HEK293 (cell line): ENCODE data around the gene SLC19A1.

ENCODE experiments used
- CTCF ChIA-PET: fragments of 350-600 bp; formaldehyde crosslinking; extraction: SDS; loops from one replicate; lab custom pipeline; 2021; ENCODE audit warnings: antibody characterized with exemption; lab: Yijun Ruan, JAX
- POLR2A ChIA-PET: fragments of 300-600 bp; formaldehyde crosslinking; extraction: SDS; loops from one replicate; lab custom pipeline; 2020; ENCODE audit warnings: antibody characterized with exemption, inconsistent platforms; lab: Yijun Ruan, JAX
- H3K27ac ChIP-seq: fragments of 200-500 bp; sonication (Bioruptor generic); 2 replicates; pipeline ENCODE4 v1.5.1; 2014; ENCODE audit warnings: low read depth, low read length, control low read depth, inconsistent platforms; ENCODE audit errors: extremely low read depth
- H3K36me3 ChIP-seq, 2 experiments: fragments of 200-500 bp in 1 of 2; sonication (Bioruptor generic) in 1 of 2; 1 replicate in 1 of 2; 2 replicates in 1 of 2; pipeline ENCODE4 v1.5.1; 2014 to 2017; ENCODE audit warnings: inconsistent platforms in 2 of 2, low read length in 2 of 2; ENCODE audit not compliant: control insufficient read depth in 2 of 2, insufficient read depth in 1 of 2
- H3K4me1 ChIP-seq: fragments of 200-500 bp; sonication (Bioruptor generic); 2 replicates; pipeline ENCODE4 v1.5.1; 2014; ENCODE audit warnings: mild to moderate bottlenecking, low read length, inconsistent platforms; ENCODE audit not compliant: control insufficient read depth, insufficient read depth
- H3K4me3 ChIP-seq: 2 replicates; pipeline ENCODE4 v1.5.1; 2011; ENCODE audit warnings: low read depth, mild to moderate bottlenecking, control low read depth, low read length, moderate library complexity
- H3K9me3 ChIP-seq: fragments of 200-500 bp; sonication (Bioruptor generic); 2 replicates; pipeline ENCODE4 v1.5.1; 2014; ENCODE audit warnings: low read depth, low read length, inconsistent platforms; ENCODE audit not compliant: control insufficient read depth, insufficient read depth
- KLF9 ChIP-seq: fragments of 450-650 bp; formaldehyde crosslinking; IDR thresholded peaks from 2 replicates; pipeline ENCODE4 v1.5.1; 2016; ENCODE audit warnings: missing biosample characterization, missing genetic modification characterization, low read depth
- PATZ1 ChIP-seq: fragments of 450-650 bp; formaldehyde crosslinking; IDR thresholded peaks from 2 replicates; pipeline ENCODE4 v1.5.1; 2016; ENCODE audit warnings: missing biosample characterization, missing genetic modification characterization
- PBX3 ChIP-seq: sonication (generic); formaldehyde crosslinking; IDR thresholded peaks from 2 replicates; pipeline ENCODE4 v1.8.1; 2022; ENCODE audit warnings: mild to moderate bottlenecking, moderate library complexity, missing genetic modification reagents
- YY1 ChIP-seq: fragments of 450-650 bp; formaldehyde crosslinking; IDR thresholded peaks from 2 replicates; pipeline ENCODE4 v1.5.1; 2018; ENCODE audit warnings: missing biosample characterization, missing genetic modification characterization
- ZFP41 ChIP-seq: fragments of 450-650 bp; formaldehyde crosslinking; IDR thresholded peaks from 2 replicates; pipeline ENCODE4 v1.5.1; 2016; ENCODE audit warnings: missing biosample characterization, missing genetic modification characterization, borderline replicate concordance
- ZNF16 ChIP-seq: fragments of 450-650 bp; formaldehyde crosslinking; IDR thresholded peaks from 2 replicates; pipeline ENCODE4 v1.5.1; 2016; ENCODE audit warnings: low read depth, missing biosample characterization, missing genetic modification characterization
- ZNF223 ChIP-seq: fragments of 450-650 bp; formaldehyde crosslinking; IDR thresholded peaks from 2 replicates; pipeline ENCODE4 v1.5.1; 2016; ENCODE audit warnings: missing biosample characterization, missing genetic modification characterization
- ZNF350 ChIP-seq: fragments of 450-650 bp; formaldehyde crosslinking; IDR thresholded peaks from 2 replicates; pipeline ENCODE4 v1.5.0; 2017; ENCODE audit warnings: missing biosample characterization, mild to moderate bottlenecking, missing genetic modification characterization
- ZNF513 ChIP-seq: fragments of 450-650 bp; IDR thresholded peaks from 2 replicates; pipeline ENCODE4 v1.5.1; 2018; ENCODE audit warnings: missing biosample characterization, missing genetic modification characterization
- ZNF548 ChIP-seq: fragments of 450-650 bp; formaldehyde crosslinking; IDR thresholded peaks from 2 replicates; pipeline ENCODE4 v1.5.1; 2016; ENCODE audit warnings: missing biosample characterization, missing genetic modification characterization
- ZNF701 ChIP-seq: fragments of 450-650 bp; formaldehyde crosslinking; IDR thresholded peaks from 2 replicates; pipeline ENCODE4 v1.5.1; 2016; ENCODE audit warnings: missing biosample characterization, missing genetic modification characterization
- ZNF747 ChIP-seq: fragments of 450-650 bp; formaldehyde crosslinking; IDR thresholded peaks from 2 replicates; pipeline ENCODE4 v1.5.1; 2016; ENCODE audit warnings: missing biosample characterization, missing genetic modification characterization
- ZSCAN23 ChIP-seq: fragments of 450-650 bp; formaldehyde crosslinking; IDR thresholded peaks from 2 replicates; pipeline ENCODE4 v1.5.1; 2016; ENCODE audit warnings: missing biosample characterization, missing genetic modification characterization
- ZSCAN4 ChIP-seq: fragments of 450-650 bp; formaldehyde crosslinking; IDR thresholded peaks from 2 replicates; pipeline ENCODE4 v1.5.1; 2017; ENCODE audit warnings: missing biosample characterization, missing genetic modification characterization

SLC19A1 gene

GRCh38 chr21:45480701-45481500 lies 61.3 kb downstream of the SLC19A1 start (continued):
- TF ChIP-seq ZNF548 (tag by site-specific recombination) (no peak), ZFP41 (tag by site-specific recombination) (no peak), ZNF223 (tag by site-specific recombination) (no peak), PATZ1 (tag by site-specific recombination) (no peak), ZNF747 (tag by site-specific recombination) (no peak)

- CTCF ChIA-PET: interaction anchor here (0.7 to 0.8 kb wide), 2 partner anchors 8 to 58 kb away, joined by 4 read pairs; no protein-coding TSS in a partner anchor
- Histone ChIP-seq H3K27ac (no peak overlapping the region), H3K36me3 (peaks cover 3 to 68% of the 10 kb centered on the region in 2 experiments; a peak in 2 of 3 replicates), H3K4me1 (no peaks in the 10 kb centered on the region), H3K9me3 (no peaks in the 10 kb centered on the region), H3K4me3 (no peak overlapping the region)
- POLR2A ChIA-PET: no interaction called here
- no peak for TF ChIP-seq ZNF350 (tag by site-specific recombination)
- TF ChIP-seq KLF9: no peak
- no peak for TF ChIP-seq YY1 (tag by site-specific recombination)
- TF ChIP-seq PBX3 (CRISPR knock-in tag): no peak
- no peak for TF ChIP-seq ZNF513 (tag by site-specific recombination)
- no peak for TF ChIP-seq ZNF16 (tag by site-specific recombination)
- no peak for TF ChIP-seq ZSCAN23 (tag by site-specific recombination)
- no peak for TF ChIP-seq ZSCAN4 (tag by site-specific recombination)
- no peak for TF ChIP-seq ZNF701
Measured at GRCh38 chr21:45479691-45480675, 62.3 kb downstream of the SLC19A1 start.
